Pancreas (tissue), 10 donors: ENCODE data around the gene PRSS2. TPM values are rescaled to one million over a fixed set of nuclear protein-coding genes. Genes with fewer than 3 reads are reported as not detected.

ENCODE experiments used
- ATAC-seq, 4 donors: fragments of 200-7000 bp; cut with Tn5 transposase; one replicate each; pipeline versions ENCODE4 v1.8.0 to v1.9.1; 2020; ENCODE audit warnings: mild to moderate bottlenecking in 4 of 4, moderate library complexity in 4 of 4
- DNase-seq, 6 donors: peaks; one replicate each; pipeline ENCODE4 v3.0.0-alpha.2; 2020
- FAIRE-seq: peaks from 2 replicates; lab custom pipeline; 2012; peaks lifted over from hg19 to GRCh38; lab: Jason Lieb, UNC
- H3K27ac ChIP-seq, 4 donors: fragments of 200-600 bp; sonication (generic); 1 replicate in 3 of 4; 2 replicates in 1 of 4; pipeline versions ENCODE4 v1.5.0 to v1.8.0; 2020
- H3K27me3 ChIP-seq, 4 donors: fragments of 200-600 bp; one replicate each; pipeline ENCODE4 v1.8.0; 2021
- H3K36me3 ChIP-seq, 3 donors: fragments of 200-600 bp; sonication (generic) in 1 of 3; one replicate each; pipeline versions ENCODE4 v1.5.0 to v1.8.0; 2020 to 2021
- H3K4me1 ChIP-seq, 3 donors: fragments of 200-600 bp; one replicate each; pipeline ENCODE4 v1.8.0; 2021
- H3K4me3 ChIP-seq, 4 donors: fragments of 200-600 bp; sonication (generic) in 2 of 4; one replicate each; pipeline versions ENCODE4 v1.5.0 to v1.8.0; 2020 to 2021
- H3K9me3 ChIP-seq, 4 donors: fragments of 200-600 bp; one replicate each; pipeline ENCODE4 v1.8.0; 2021
- CTCF ChIP-seq, 4 donors: fragments of 200-600 bp; sonication (generic) in 3 of 4; IDR thresholded peaks; one replicate each; pipeline versions ENCODE4 v1.5.0 to v1.8.0; 2021; ENCODE audit warnings: antibody characterized with exemption in 4 of 4
- WGBS, 2 donors: extraction: QIAGEN DNeasy Blood & Tissue Kit; methylation state at CpG; one replicate each; pipeline ENCODE4 v1.1.7; 2013; 5-methylcytosine and 5-hydroxymethylcytosine counted together
- intact Hi-C, 3 donors: fragments of 100-400 bp; cut with DNase I; formaldehyde crosslinking; loops; one replicate each; pipeline versions ENCODE4 v1.11.1 to v1.14.2; 2022
- polyA plus RNA-seq, 2 donors: library from polyadenylated mRNA; stranded (reverse); fragments of 200-250 nt; gene quantifications; one replicate each; pipeline ENCODE4 v1.2.3, GENCODE V29; 2013
- total RNA-seq, 6 donors: library from RNA; stranded (reverse); fragmentation: NEBNext Ultra II Directional in 4 of 6; extraction: Animal tissue kit (Norgen Biotek cat#: 25700) in 4 of 6; gene quantifications; one replicate each; pipeline versions ENCODE4 v1.2.1 to v1.2.4, GENCODE V29; 2021 to 2023
- donor health status: healthy with polysubstance abuse.
- donor health status: DM: no; HTN: no; CAD: no; lungs with moderate emphysema.
- donor health status: DM: no; HTN: no; CAD: no.
- donor health status: control.
- donor health status: control.
- donor health status: Bipolar disorder and iron deficiency.
- donor health status: DM: yes; HTN: yes; CAD: no.
- donor health status: DM: no; HTN: no; CAD: no.
- donor health status: DM: no; HTN: no; CAD: no.
- donor health status: DM: yes; HTN: yes; CAD: no.

The PRSS2 gene
- total and polyA plus RNA-seq, 8 donors = 25,162 to 136,252 (median 66,198) TPM

- Histone ChIP-seq H3K4me1 (no peaks in the 10 kb centered on the region), H3K4me3 (no peak overlapping the region), H3K27me3 (no peaks in the 10 kb centered on the region), H3K27ac (no peak overlapping the region), H3K36me3 (no peaks in the 10 kb centered on the region), H3K9me3 (no peaks in the 10 kb centered on the region)
- TF ChIP-seq CTCF (IDR thresholded peaks at IDR 0.05) = no peak
- DNase-seq (no peak), ATAC-seq (no peak), FAIRE-seq (no peak)
- intact Hi-C loops = no loop called here
- WGBS, 2 donors = 57 to 58% methylated on average over 7 of the region's 7 CpGs
Observed at GRCh38 chr7:142812437-142813215, 41.9 kb downstream of the PRSS2 start.

GRCh38 chr7:142813226-142813625, 42.5 kb downstream of the PRSS2 start:
- no peak overlapping the region for H3K4me3 ChIP-seq
- H3K4me1 ChIP-seq = no peaks in the 10 kb centered on the region
- no peaks in the 10 kb centered on the region for H3K9me3 ChIP-seq
- H3K27ac ChIP-seq = no peak overlapping the region
- ATAC-seq (peak; percentile 38 to 56 (median 50)), FAIRE-seq (no peak), DNase-seq (no peak)
- no peak for TF ChIP-seq CTCF (IDR thresholded peaks at IDR 0.05)
- WGBS, 2 donors = 23 to 43% methylated on average over 2 of the region's 2 CpGs
- intact Hi-C loops = no loop called here
- no peaks in the 10 kb centered on the region for H3K27me3 ChIP-seq
- H3K36me3 ChIP-seq = no peaks in the 10 kb centered on the region

GRCh38 chr7:142813699-142814098, 42.9 kb downstream of the PRSS2 start:
- intact Hi-C loops = no loop called here
- 40 to 48% methylated on average over 1 of the region's 1 CpG for WGBS, 2 donors
- no peak for TF ChIP-seq CTCF (IDR thresholded peaks at IDR 0.05)
- Histone ChIP-seq H3K4me3 (no peak overlapping the region), H3K27ac (no peak overlapping the region), H3K36me3 (no peaks in the 10 kb centered on the region), H3K9me3 (no peaks in the 10 kb centered on the region), H3K27me3 (no peaks in the 10 kb centered on the region), H3K4me1 (no peaks in the 10 kb centered on the region)
- ATAC-seq = no peak
- DNase-seq = no peak
- FAIRE-seq = no peak

- FAIRE-seq (no peak), ATAC-seq (no peak), DNase-seq (no peak)
- no peak for TF ChIP-seq CTCF (IDR thresholded peaks at IDR 0.05)
- Histone ChIP-seq H3K27me3 (no peaks in the 10 kb centered on the region), H3K4me3 (no peak overlapping the region), H3K27ac (no peak overlapping the region), H3K9me3 (no peaks in the 10 kb centered on the region), H3K4me1 (no peaks in the 10 kb centered on the region), H3K36me3 (no peaks in the 10 kb centered on the region)
- intact Hi-C loops = no loop called here
- WGBS, 2 donors = 88% methylated on average over 2 of the region's 2 CpGs
Observed at GRCh38 chr7:142814451-142814850, 43.7 kb downstream of the PRSS2 start.

- intact Hi-C loops = no loop called here
- DNase-seq (no peak), ATAC-seq (no peak), FAIRE-seq (no peak)
- H3K9me3 ChIP-seq = no peaks in the 10 kb centered on the region
- H3K4me3 ChIP-seq = no peak overlapping the region
- TF ChIP-seq CTCF (IDR thresholded peaks at IDR 0.05) = no peak
- H3K27ac ChIP-seq = no peak overlapping the region
- no peaks in the 10 kb centered on the region for H3K27me3 ChIP-seq
- H3K36me3 ChIP-seq = no peaks in the 10 kb centered on the region
- WGBS, 2 donors = 81 to 92% methylated on average over 3 of the region's 3 CpGs
- H3K4me1 ChIP-seq = no peaks in the 10 kb centered on the region
Observed at GRCh38 chr7:142815134-142815533, 44.4 kb downstream of the PRSS2 start.
